Spleen (tissue), 7 donors: ENCODE measurements around the gene NR2C2AP.
A peak's percentile ranks its signal among the peaks of the same experiment; 100 is the strongest.

Source experiments
- CTCF ChIP-seq, 11 experiments: fragments of 200-600 bp in 7 of 11; fragments of 450-650 bp in 4 of 11; sonication (generic) in 4 of 11; IDR thresholded peaks in 8 of 11; conservative IDR thresholded peaks in 3 of 11; 1 replicate in 7 of 11; 2 replicates in 4 of 11; pipeline versions ENCODE4 v1.4.0 to v1.8.0; 2016 to 2021; ENCODE audit warnings: antibody characterized with exemption in 11 of 11, inconsistent platforms in 4 of 11, mild to moderate bottlenecking in 1 of 11
- POLR2A ChIP-seq, 3 donors: fragments of 450-650 bp; IDR thresholded peaks; one replicate each; pipeline ENCODE4 v1.5.1; 2017; ENCODE audit warnings: antibody characterized with exemption in 3 of 3, mild to moderate bottlenecking in 1 of 3
- POLR2AphosphoS5 ChIP-seq, 3 donors: sonication (generic); formaldehyde crosslinking; IDR thresholded peaks; one replicate each; pipeline ENCODE4 v1.5.1; 2017; ENCODE audit warnings: antibody characterized with exemption in 3 of 3
- donor health status: DM: no; HTN: no; CAD: no; lungs with moderate emphysema.
- donor health status: DM: no; HTN: no; CAD: no.
- donor health status: DM: no; HTN: no; CAD: no.

- no peak for TF ChIP-seq POLR2A (IDR thresholded peaks at IDR 0.05)
- no peak for TF ChIP-seq CTCF (IDR thresholded peaks at IDR 0.05 in 8 of 11, conservative IDR thresholded peaks at IDR 0.05 in 3 of 11)
- peak in 2 of 3 donors; percentile 11 to 22 for TF ChIP-seq POLR2AphosphoS5 (IDR thresholded peaks at IDR 0.05)
Observed at GRCh38 chr19:19151418-19151817, 51.8 kb downstream of the NR2C2AP start.
